ENCODE data around the gene RCOR1.

RCOR1 gene

DNA sequence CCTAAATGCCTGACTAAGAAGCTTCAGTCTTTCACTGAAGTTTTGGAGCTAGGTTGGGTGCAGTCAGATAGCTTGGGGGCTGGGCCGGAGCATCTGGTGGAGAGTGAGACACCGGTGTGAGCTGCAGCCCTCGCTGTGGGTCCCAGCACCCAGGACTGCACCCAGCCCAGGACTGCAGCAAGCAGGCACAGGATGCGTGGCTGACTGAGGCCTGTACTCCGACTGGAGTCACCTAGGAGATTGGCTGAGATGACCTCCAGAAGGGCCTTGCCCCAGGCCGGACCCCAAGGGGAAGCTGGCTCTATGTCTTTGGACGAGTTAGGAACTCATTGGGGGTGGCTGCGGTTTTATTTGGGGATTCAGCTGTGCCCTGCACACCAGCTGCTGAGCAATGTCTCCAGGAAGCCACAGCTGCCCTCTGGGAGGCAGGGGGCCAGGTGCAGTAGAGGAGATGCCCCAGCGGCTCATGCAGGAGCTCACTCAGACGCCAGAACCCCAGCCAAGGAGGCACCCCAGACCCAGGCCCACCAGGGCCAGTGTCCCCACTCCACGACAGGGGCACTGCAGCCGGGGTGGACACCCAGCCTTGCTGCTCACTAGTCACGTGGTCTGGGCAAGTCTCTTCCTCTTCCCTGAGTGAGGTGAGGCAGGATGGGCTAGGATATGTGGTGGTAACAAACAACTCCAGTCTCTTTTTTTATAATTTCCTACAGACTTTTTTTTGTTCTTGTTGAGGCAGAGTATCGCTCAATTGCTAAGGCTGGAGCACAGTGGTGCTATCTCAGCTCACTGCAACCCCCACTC is 31.8 kb upstream of the RCOR1 start:
- TF ChIP-seq, protein P1, sequence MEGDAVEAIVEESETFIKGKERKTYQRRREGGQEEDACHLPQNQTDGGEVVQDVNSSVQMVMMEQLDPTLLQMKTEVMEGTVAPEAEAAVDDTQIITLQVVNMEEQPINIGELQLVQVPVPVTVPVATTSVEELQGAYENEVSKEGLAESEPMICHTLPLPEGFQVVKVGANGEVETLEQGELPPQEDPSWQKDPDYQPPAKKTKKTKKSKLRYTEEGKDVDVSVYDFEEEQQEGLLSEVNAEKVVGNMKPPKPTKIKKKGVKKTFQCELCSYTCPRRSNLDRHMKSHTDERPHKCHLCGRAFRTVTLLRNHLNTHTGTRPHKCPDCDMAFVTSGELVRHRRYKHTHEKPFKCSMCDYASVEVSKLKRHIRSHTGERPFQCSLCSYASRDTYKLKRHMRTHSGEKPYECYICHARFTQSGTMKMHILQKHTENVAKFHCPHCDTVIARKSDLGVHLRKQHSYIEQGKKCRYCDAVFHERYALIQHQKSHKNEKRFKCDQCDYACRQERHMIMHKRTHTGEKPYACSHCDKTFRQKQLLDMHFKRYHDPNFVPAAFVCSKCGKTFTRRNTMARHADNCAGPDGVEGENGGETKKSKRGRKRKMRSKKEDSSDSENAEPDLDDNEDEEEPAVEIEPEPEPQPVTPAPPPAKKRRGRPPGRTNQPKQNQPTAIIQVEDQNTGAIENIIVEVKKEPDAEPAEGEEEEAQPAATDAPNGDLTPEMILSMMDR (IDR thresholded peaks at IDR 0.05; ENCODE audit: insufficient read depth, low read depth, low read length, missing control alignments): no peak
- DNase-seq (ENCODE audit: low read depth): no peak

GRCh38 chr14:102565331-102565887 is 27.0 kb upstream of the RCOR1 start:
- H3K4me3 ChIP-seq (ENCODE audit: low read depth, low read length): no peak overlapping the region
- TF ChIP-seq, protein P1 (IDR thresholded peaks at IDR 0.05; ENCODE audit: insufficient read depth, low read depth, low read length, missing control alignments): no peak
- peak; percentile 70 for DNase-seq (ENCODE audit: low read depth)

More for the DNA sequence above, 31.8 kb upstream of the RCOR1 start:
- no peak overlapping the region for H3K4me3 ChIP-seq (ENCODE audit: low read depth, low read length)

DNA sequence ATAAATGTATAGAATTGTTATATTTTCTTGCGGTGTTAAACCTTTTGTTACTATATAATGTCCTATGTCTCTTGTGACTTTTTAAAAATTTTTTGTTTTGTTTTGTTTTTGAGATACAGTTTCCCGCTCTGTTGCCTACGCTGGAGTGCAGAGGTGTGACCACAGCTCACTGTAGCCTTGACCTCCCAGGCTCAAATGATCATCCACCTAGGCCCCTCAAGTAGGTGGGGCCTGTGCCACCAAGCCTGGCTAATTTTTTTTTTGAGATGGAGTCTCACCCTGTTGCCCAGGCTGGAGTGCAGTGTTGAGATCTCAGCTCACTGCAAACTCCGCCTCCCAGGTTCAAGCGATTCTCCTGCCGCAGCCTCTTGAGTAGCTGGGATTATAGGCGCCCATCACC is 26.5 kb upstream of the RCOR1 start:
- H3K4me3 ChIP-seq (ENCODE audit: low read depth, low read length): no peak overlapping the region
- DNase-seq (ENCODE audit: low read depth): peak; percentile 28
- TF ChIP-seq, protein P1 (IDR thresholded peaks at IDR 0.05; ENCODE audit: insufficient read depth, low read depth, low read length, missing control alignments): no peak

GRCh38 chr14:102568115-102568614 is 24.3 kb upstream of the RCOR1 start:
- TF ChIP-seq, protein P1 (IDR thresholded peaks at IDR 0.05; ENCODE audit: insufficient read depth, low read depth, low read length, missing control alignments): no peak
- peak; percentile 65 for DNase-seq (ENCODE audit: low read depth)
- H3K4me3 ChIP-seq (ENCODE audit: low read depth, low read length): no peak overlapping the region

- TF ChIP-seq, protein P1 (IDR thresholded peaks at IDR 0.05; ENCODE audit: insufficient read depth, low read depth, low read length, missing control alignments): no peak
- no peak overlapping the region for H3K4me3 ChIP-seq (ENCODE audit: low read depth, low read length)
- no peak for DNase-seq (ENCODE audit: low read depth)
These were observed 22.0 kb upstream of the RCOR1 start for GRCh38 chr14:102570334-102570995.

GRCh38 chr14:102571043-102571442 is 21.4 kb upstream of the RCOR1 start:
- TF ChIP-seq, protein P1 (IDR thresholded peaks at IDR 0.05; ENCODE audit: insufficient read depth, low read depth, low read length, missing control alignments): no peak
- DNase-seq (ENCODE audit: low read depth): no peak
- H3K4me3 ChIP-seq (ENCODE audit: low read depth, low read length): no peak overlapping the region
